ENCODE results near the gene DNAAF5.

DNA sequence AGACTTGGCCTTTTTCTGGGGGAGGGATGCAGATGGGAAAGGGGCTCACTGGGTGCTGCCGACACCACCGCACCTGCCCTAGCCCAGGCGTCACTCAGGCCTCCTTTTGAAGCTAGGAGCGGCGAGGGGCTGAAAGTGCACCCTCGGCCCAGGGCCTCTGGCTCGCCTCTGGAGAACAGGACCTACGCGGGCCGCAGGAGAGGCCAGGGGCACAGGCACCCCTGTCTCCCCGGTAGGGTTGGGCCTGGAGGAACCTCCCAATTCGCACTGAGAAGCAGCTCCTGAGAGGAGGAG is 47.1 kb downstream of the DNAAF5 start:
- TF ChIP-seq, protein P1, sequence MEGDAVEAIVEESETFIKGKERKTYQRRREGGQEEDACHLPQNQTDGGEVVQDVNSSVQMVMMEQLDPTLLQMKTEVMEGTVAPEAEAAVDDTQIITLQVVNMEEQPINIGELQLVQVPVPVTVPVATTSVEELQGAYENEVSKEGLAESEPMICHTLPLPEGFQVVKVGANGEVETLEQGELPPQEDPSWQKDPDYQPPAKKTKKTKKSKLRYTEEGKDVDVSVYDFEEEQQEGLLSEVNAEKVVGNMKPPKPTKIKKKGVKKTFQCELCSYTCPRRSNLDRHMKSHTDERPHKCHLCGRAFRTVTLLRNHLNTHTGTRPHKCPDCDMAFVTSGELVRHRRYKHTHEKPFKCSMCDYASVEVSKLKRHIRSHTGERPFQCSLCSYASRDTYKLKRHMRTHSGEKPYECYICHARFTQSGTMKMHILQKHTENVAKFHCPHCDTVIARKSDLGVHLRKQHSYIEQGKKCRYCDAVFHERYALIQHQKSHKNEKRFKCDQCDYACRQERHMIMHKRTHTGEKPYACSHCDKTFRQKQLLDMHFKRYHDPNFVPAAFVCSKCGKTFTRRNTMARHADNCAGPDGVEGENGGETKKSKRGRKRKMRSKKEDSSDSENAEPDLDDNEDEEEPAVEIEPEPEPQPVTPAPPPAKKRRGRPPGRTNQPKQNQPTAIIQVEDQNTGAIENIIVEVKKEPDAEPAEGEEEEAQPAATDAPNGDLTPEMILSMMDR (IDR thresholded peaks at IDR 0.05), result no peak
- no peak for TF ChIP-seq POLR2A (IDR thresholded peaks at IDR 0.05)
